ENCODE results near the gene SLC9A9. TPM values are rescaled to one million over a fixed set of nuclear protein-coding genes. Genes with fewer than 3 reads are reported as not detected.

The SLC9A9 gene
- total RNA-seq, 3 donors from 2014 or later = 6.2 to 17.3 (median 7.8) TPM

DNA sequence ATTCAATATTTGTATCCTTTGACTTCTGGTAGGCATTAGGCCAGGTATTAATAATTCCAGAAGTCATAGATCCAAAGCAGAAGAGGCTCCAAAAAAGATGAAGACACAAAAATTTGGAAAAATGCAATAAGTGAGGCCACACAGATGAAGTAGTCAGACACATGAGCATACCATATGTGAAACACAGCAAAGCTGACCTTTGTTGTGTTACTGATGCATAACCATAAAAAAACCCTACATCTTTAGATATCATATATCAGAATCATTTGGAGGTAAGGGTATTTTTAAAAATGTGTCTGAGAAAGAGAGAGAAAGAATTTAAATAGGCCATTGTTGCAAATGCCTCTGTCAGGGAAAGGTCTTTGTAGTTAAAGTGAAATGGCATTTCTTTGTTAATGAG, 314.9 kb downstream of the SLC9A9 start:
- Histone ChIP-seq H3K4me3 (no peak overlapping the region), H3K36me3 (no peaks in the 10 kb centered on the region), H3K9me3 (no peaks in the 10 kb centered on the region), H3K4me1 (no peaks in the 10 kb centered on the region), H3K27me3 (no peaks in the 10 kb centered on the region), H3K27ac (no peak overlapping the region)
- intact Hi-C loops (cut with DNase I; ENCODE audit: low total_unique reads) = no loop called here
- TF ChIP-seq POLR2AphosphoS5 (IDR thresholded peaks at IDR 0.05) (no peak), POLR2A (IDR thresholded peaks at IDR 0.05) (no peak)
- TF ChIP-seq, protein P1, sequence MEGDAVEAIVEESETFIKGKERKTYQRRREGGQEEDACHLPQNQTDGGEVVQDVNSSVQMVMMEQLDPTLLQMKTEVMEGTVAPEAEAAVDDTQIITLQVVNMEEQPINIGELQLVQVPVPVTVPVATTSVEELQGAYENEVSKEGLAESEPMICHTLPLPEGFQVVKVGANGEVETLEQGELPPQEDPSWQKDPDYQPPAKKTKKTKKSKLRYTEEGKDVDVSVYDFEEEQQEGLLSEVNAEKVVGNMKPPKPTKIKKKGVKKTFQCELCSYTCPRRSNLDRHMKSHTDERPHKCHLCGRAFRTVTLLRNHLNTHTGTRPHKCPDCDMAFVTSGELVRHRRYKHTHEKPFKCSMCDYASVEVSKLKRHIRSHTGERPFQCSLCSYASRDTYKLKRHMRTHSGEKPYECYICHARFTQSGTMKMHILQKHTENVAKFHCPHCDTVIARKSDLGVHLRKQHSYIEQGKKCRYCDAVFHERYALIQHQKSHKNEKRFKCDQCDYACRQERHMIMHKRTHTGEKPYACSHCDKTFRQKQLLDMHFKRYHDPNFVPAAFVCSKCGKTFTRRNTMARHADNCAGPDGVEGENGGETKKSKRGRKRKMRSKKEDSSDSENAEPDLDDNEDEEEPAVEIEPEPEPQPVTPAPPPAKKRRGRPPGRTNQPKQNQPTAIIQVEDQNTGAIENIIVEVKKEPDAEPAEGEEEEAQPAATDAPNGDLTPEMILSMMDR (IDR thresholded peaks at IDR 0.05) = no peak
- no peak for DNase-seq (ENCODE audit: low spot score in 2 of 2)

DNA sequence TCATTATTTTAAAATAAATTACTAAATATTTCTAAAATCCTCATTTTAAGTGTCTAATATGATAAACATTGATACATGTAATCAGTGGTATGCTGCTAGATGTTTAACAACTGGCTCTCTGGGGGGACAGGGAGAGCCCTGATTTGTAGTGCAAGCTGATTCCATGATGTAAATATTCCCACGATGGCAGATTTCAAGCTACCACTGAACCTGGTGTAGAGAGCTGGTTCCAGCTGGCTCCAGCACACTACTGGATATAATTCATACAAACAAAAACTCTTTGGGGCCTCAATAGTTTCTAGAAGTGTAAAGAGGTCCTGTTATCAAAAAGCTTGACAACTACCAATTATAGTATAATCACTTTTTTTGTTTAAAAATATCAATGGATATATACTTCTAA, 316.2 kb downstream of the SLC9A9 start:
- no peaks in the 10 kb centered on the region for H3K36me3 ChIP-seq
- intact Hi-C loops (cut with DNase I; ENCODE audit: low total_unique reads) = no loop called here
- TF ChIP-seq POLR2A (IDR thresholded peaks at IDR 0.05) (no peak), POLR2AphosphoS5 (IDR thresholded peaks at IDR 0.05) (no peak)
- TF ChIP-seq, protein P1 (IDR thresholded peaks at IDR 0.05) = no peak

DNA sequence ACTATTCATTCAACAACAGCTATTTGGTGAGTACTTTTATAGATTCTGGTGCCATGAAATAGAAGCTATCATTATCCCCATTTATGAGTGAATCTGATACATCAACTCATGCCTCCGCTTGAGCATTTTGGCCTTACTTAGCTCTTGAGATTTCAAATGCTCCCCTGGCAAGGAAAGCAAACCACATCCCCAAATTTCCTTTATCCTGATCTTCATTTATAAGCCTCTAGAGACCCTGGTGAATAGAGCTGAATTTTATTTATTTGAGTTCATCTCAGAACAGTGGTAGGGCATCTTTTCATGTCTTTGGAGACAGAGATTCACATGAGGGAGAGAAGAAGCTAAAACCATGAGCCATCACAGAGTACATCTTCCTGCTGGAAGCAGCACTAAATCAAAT, 317.2 kb downstream of the SLC9A9 start:
- intact Hi-C loops (cut with DNase I; ENCODE audit: low total_unique reads) = no loop called here
- no peak for DNase-seq (ENCODE audit: low spot score in 2 of 2)
- H3K36me3 ChIP-seq = no peaks in the 10 kb centered on the region
- no peak overlapping the region for H3K27ac ChIP-seq
- no peaks in the 10 kb centered on the region for H3K4me1 ChIP-seq
- H3K9me3 ChIP-seq = no peaks in the 10 kb centered on the region
- H3K4me3 ChIP-seq = no peak overlapping the region
- TF ChIP-seq, protein P1 (IDR thresholded peaks at IDR 0.05) = no peak
- TF ChIP-seq POLR2AphosphoS5 (IDR thresholded peaks at IDR 0.05) (no peak), POLR2A (IDR thresholded peaks at IDR 0.05) (no peak)
- no peaks in the 10 kb centered on the region for H3K27me3 ChIP-seq

More for the DNA sequence above, 316.2 kb downstream of the SLC9A9 start:
- DNase-seq (ENCODE audit: low spot score in 2 of 2) = no peak
- Histone ChIP-seq H3K4me1 (no peaks in the 10 kb centered on the region), H3K4me3 (no peak overlapping the region), H3K27ac (no peak overlapping the region), H3K9me3 (no peaks in the 10 kb centered on the region), H3K27me3 (no peaks in the 10 kb centered on the region)

DNA sequence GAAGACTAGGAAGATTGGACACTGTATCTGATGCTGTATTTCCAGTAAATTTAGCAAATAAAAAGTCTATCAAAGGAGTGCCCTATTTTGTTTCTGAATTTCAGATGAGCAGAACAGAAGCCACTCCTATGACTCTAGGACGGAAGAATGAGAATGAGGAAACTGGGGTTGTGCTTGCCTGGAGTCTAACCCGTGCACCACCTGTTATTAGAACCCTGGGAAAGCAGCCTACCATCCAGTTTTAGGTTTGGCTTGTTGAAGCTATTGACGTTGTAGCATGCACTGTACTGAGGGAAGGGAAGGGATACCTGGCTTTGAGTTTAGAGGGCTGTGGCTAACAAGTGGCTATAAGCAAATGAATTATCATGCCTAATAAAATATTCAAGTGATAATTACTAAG, 318.5 kb downstream of the SLC9A9 start:
- no peaks in the 10 kb centered on the region for H3K4me1 ChIP-seq
- H3K36me3 ChIP-seq = no peaks in the 10 kb centered on the region
- no peak overlapping the region for H3K4me3 ChIP-seq
- DNase-seq (ENCODE audit: low spot score in 2 of 2) = no peak
- no peak overlapping the region for H3K27ac ChIP-seq
- no peaks in the 10 kb centered on the region for H3K27me3 ChIP-seq
- TF ChIP-seq POLR2A (IDR thresholded peaks at IDR 0.05) = no peak
- intact Hi-C loops (cut with DNase I; ENCODE audit: low total_unique reads) = no loop called here
- H3K9me3 ChIP-seq = no peaks in the 10 kb centered on the region

DNA sequence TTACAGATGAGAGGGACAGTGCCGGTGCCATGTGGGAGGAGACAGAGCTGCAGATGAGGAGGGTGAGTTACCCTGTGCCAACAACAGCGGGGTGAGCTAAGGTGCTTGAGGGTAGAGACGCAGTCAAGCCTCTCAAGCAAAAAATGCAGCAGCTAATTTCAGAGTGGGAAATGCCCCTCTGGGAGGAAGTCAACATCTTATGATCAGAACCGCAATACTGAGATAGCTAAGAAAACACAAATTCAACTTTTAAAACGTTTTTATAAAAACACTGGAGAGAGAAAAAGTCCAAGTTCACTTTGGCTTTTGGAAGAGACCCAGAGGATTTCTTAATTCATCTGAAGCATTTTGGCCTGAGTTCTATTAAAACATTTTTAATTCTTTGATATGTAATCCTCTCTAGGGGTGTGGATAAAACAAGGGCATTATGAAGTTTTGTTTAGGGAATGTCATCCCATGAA, 319.2 kb downstream of the SLC9A9 start:
- no peaks in the 10 kb centered on the region for H3K36me3 ChIP-seq
- DNase-seq (ENCODE audit: low spot score in 2 of 2) = peak in 1 of 2 donors; percentile 19
- H3K27ac ChIP-seq = peak overlapping the region; percentile 11 to 55

More for the DNA sequence above, 319.2 kb downstream of the SLC9A9 start:
- no peaks in the 10 kb centered on the region for H3K4me1 ChIP-seq
- no peak for TF ChIP-seq POLR2AphosphoS5 (IDR thresholded peaks at IDR 0.05)
- TF ChIP-seq, protein P1 (IDR thresholded peaks at IDR 0.05) = no peak
- no peak for TF ChIP-seq POLR2A (IDR thresholded peaks at IDR 0.05)
- H3K9me3 ChIP-seq = no peaks in the 10 kb centered on the region
- no peaks in the 10 kb centered on the region for H3K27me3 ChIP-seq
- H3K4me3 ChIP-seq = peak overlapping the region in 1 of 3 donors; percentile 45
- intact Hi-C loops (cut with DNase I; ENCODE audit: low total_unique reads) = no loop called here

Data from breast epithelium (tissue), 4 donors.